AG09309 (cell line): ENCODE data around the gene PLEKHG5.

Source experiments
- DNase-seq: peaks from one replicate; pipeline ENCODE4 v3.0.0-alpha.2; 2010; ENCODE audit warnings: low read depth
- H3K4me3 ChIP-seq: 2 replicates; pipeline ENCODE4 v1.5.1; 2011; ENCODE audit warnings: mild to moderate bottlenecking, low read depth, low read length, moderate library complexity; ENCODE audit not compliant: control insufficient read depth
- TF ChIP-seq, protein P1 (sequence below): IDR thresholded peaks from 2 replicates; pipeline ENCODE4 v1.5.1; 2011; ENCODE audit warnings: mild to moderate bottlenecking, low read depth, low read length, inconsistent platforms; ENCODE audit not compliant: insufficient read depth, control insufficient read depth; ENCODE audit errors: missing control alignments

Gene PLEKHG5

GRCh38 chr1:6427441-6428390 is 63.8 kb downstream of the PLEKHG5 start:
- TF ChIP-seq, protein P1, sequence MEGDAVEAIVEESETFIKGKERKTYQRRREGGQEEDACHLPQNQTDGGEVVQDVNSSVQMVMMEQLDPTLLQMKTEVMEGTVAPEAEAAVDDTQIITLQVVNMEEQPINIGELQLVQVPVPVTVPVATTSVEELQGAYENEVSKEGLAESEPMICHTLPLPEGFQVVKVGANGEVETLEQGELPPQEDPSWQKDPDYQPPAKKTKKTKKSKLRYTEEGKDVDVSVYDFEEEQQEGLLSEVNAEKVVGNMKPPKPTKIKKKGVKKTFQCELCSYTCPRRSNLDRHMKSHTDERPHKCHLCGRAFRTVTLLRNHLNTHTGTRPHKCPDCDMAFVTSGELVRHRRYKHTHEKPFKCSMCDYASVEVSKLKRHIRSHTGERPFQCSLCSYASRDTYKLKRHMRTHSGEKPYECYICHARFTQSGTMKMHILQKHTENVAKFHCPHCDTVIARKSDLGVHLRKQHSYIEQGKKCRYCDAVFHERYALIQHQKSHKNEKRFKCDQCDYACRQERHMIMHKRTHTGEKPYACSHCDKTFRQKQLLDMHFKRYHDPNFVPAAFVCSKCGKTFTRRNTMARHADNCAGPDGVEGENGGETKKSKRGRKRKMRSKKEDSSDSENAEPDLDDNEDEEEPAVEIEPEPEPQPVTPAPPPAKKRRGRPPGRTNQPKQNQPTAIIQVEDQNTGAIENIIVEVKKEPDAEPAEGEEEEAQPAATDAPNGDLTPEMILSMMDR, result no peak
- no peak for DNase-seq
- no peak overlapping the region for H3K4me3 ChIP-seq

- DNase-seq, result no peak
- TF ChIP-seq, protein P1, result no peak
- H3K4me3 ChIP-seq, result no peak overlapping the region
Measured at GRCh38 chr1:6426972-6427350, 64.5 kb downstream of the PLEKHG5 start.

- H3K4me3 ChIP-seq, result no peak overlapping the region
- no peak for DNase-seq
Measured at GRCh38 chr1:6426277-6426971, 65.0 kb downstream of the PLEKHG5 start.

GRCh38 chr1:6425658-6426057 is 65.8 kb downstream of the PLEKHG5 start:
- TF ChIP-seq, protein P1, result no peak
- DNase-seq, result no peak
- H3K4me3 ChIP-seq, result no peak overlapping the region

More at GRCh38 chr1:6426277-6426971, 65.0 kb downstream of the PLEKHG5 start:
- TF ChIP-seq, protein P1, result no peak

- DNase-seq, result no peak
- H3K4me3 ChIP-seq, result no peak within 1 kb of the TSS
- TF ChIP-seq, protein P1, result no peak
Measured at GRCh38 chr1:6424619-6425593, 66.6 kb downstream of the PLEKHG5 start, which contains the start of gene ESPN. Gene ESPN, plus strand, starts transcription at chr1:6424776. Its CDS starts 180 bp downstream, at chr1:6424956.
